Raji (cell line): Measurements from ENCODE around the gene ARFIP2.

Experiments used
- POLR2A ChIP-seq: IDR thresholded peaks from 2 replicates; pipeline ENCODE4 v1.6.1; 2011; ENCODE audit warnings: low read depth, low read length, control low read depth; ENCODE audit not compliant: insufficient read depth

Gene ARFIP2

GRCh38 chr11:6488821-6489220 lies 7.7 kb upstream of the ARFIP2 start:
- no peak for TF ChIP-seq POLR2A

GRCh38 chr11:6488342-6488741 lies 7.2 kb upstream of the ARFIP2 start:
- TF ChIP-seq POLR2A, result no peak

GRCh38 chr11:6486938-6487337 lies 5.8 kb upstream of the ARFIP2 start:
- TF ChIP-seq POLR2A, result no peak

GRCh38 chr11:6486256-6486655 lies 5.1 kb upstream of the ARFIP2 start:
- no peak for TF ChIP-seq POLR2A

GRCh38 chr11:6485661-6486060 lies 4.5 kb upstream of the ARFIP2 start:
- TF ChIP-seq POLR2A, result no peak

- no peak for TF ChIP-seq POLR2A
Observed at GRCh38 chr11:6483015-6483414, 1.9 kb upstream of the ARFIP2 start.

- TF ChIP-seq POLR2A, result no peak
Observed at GRCh38 chr11:6482441-6482840, 1.3 kb upstream of the ARFIP2 start.

- no peak for TF ChIP-seq POLR2A
Observed at GRCh38 chr11:6481924-6482275, 769 bp upstream of the ARFIP2 start.

- TF ChIP-seq POLR2A, result no peak
Observed at GRCh38 chr11:6480299-6480914, 724 bp downstream of the ARFIP2 start.

GRCh38 chr11:6476571-6476970 lies 4.6 kb downstream of the ARFIP2 start:
- no peak for TF ChIP-seq POLR2A

- no peak for TF ChIP-seq POLR2A
Observed at GRCh38 chr11:6475936-6476335, 5.2 kb downstream of the ARFIP2 start.

- no peak for TF ChIP-seq POLR2A
Observed at GRCh38 chr11:6474806-6475500, 6.2 kb downstream of the ARFIP2 start.

GRCh38 chr11:6474413-6474792 lies 6.7 kb downstream of the ARFIP2 start:
- no peak for TF ChIP-seq POLR2A

- TF ChIP-seq POLR2A, result no peak
Observed at GRCh38 chr11:6473451-6474412, 7.4 kb downstream of the ARFIP2 start, which contains the start of gene TRIM3. Gene TRIM3, minus strand, starts transcription at chr11:6473941. Its CDS starts 8,246 bp downstream, at chr11:6465695.

GRCh38 chr11:6472934-6473333 lies 8.2 kb downstream of the ARFIP2 start:
- TF ChIP-seq POLR2A, result no peak

- no peak for TF ChIP-seq POLR2A
Observed at GRCh38 chr11:6469599-6469998, 11.5 kb downstream of the ARFIP2 start.
